ENCODE data around the gene PSMB5. TPM values are rescaled to one million over a fixed set of nuclear protein-coding genes. Genes with fewer than 3 reads are reported as not detected.

Gene PSMB5
- total RNA-seq, 4 donors from 2014 or later: 304 to 543 (median 486) TPM

DNA sequence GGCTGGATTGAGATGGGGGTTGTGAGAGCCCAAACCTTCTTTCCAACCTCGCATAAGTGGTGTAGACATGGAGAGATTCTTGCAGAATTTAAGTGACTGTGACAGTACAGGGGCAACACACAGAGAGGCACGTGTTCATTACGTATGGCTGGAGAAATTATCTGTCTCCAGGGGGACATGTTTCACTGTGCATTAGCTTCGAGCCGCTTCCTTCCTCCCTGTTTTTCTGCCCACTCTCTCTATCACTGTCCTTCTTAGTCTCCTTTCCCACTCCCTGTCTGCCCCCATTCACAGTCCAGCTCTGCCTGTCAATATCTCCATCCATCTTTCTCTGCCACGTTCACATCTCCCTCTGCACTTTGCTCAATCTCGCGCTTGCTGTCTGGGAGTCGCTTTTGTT is 13.3 kb downstream of the PSMB5 start:
- Histone ChIP-seq H3K27ac (no peak overlapping the region), H3K4me1 (peaks cover 0 to 3% of the 10 kb centered on the region in 2 donors), H3K4me3 (no peak overlapping the region), H3K36me3 (peaks cover 0 to 25% of the 10 kb centered on the region in 2 donors), H3K27me3 (no peaks in the 10 kb centered on the region), H3K9me3 (no peaks in the 10 kb centered on the region)
- ATAC-seq (no peak), DNase-seq (no peak)
- in situ Hi-C loops (cut with MboI; ENCODE audit: low sequenced_read_pairs in 4 of 4) (no loop called here), intact Hi-C loops (cut with DNase I; ENCODE audit: low total_unique reads) (no loop called here)
- TF ChIP-seq, protein P1, sequence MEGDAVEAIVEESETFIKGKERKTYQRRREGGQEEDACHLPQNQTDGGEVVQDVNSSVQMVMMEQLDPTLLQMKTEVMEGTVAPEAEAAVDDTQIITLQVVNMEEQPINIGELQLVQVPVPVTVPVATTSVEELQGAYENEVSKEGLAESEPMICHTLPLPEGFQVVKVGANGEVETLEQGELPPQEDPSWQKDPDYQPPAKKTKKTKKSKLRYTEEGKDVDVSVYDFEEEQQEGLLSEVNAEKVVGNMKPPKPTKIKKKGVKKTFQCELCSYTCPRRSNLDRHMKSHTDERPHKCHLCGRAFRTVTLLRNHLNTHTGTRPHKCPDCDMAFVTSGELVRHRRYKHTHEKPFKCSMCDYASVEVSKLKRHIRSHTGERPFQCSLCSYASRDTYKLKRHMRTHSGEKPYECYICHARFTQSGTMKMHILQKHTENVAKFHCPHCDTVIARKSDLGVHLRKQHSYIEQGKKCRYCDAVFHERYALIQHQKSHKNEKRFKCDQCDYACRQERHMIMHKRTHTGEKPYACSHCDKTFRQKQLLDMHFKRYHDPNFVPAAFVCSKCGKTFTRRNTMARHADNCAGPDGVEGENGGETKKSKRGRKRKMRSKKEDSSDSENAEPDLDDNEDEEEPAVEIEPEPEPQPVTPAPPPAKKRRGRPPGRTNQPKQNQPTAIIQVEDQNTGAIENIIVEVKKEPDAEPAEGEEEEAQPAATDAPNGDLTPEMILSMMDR (IDR thresholded peaks at IDR 0.05 in 4 of 5, conservative IDR thresholded peaks at IDR 0.05 in 1 of 5): no peak
- TF ChIP-seq POLR2A (IDR thresholded peaks at IDR 0.05): no peak

GRCh38 chr14:23020143-23021128 is 14.3 kb downstream of the PSMB5 start:
- Histone ChIP-seq H3K27me3 (no peaks in the 10 kb centered on the region), H3K9me3 (no peaks in the 10 kb centered on the region), H3K4me3 (no peak overlapping the region), H3K27ac (no peak overlapping the region), H3K4me1 (peaks cover 0 to 3% of the 10 kb centered on the region in 2 donors), H3K36me3 (peaks cover 0 to 15% of the 10 kb centered on the region in 2 donors)
- intact Hi-C loops (cut with DNase I; ENCODE audit: low total_unique reads): no loop called here
- ATAC-seq (peak in 1 of 2 donors; percentile 23), DNase-seq (no peak)
- TF ChIP-seq, protein P1 (IDR thresholded peaks at IDR 0.05 in 4 of 5, conservative IDR thresholded peaks at IDR 0.05 in 1 of 5): no peak
- no peak for TF ChIP-seq POLR2A (IDR thresholded peaks at IDR 0.05)
- in situ Hi-C loops (cut with MboI; ENCODE audit: low sequenced_read_pairs in 4 of 4): no loop called here

GRCh38 chr14:23018107-23018506 is 16.6 kb downstream of the PSMB5 start:
- no peak overlapping the region for H3K27ac ChIP-seq
- TF ChIP-seq, protein P1 (IDR thresholded peaks at IDR 0.05 in 4 of 5, conservative IDR thresholded peaks at IDR 0.05 in 1 of 5): no peak
- no peak for TF ChIP-seq POLR2A (IDR thresholded peaks at IDR 0.05)
- peaks cover 0 to 3% of the 10 kb centered on the region in 2 donors for H3K4me1 ChIP-seq
- H3K4me3 ChIP-seq: no peak overlapping the region
- no peaks in the 10 kb centered on the region for H3K27me3 ChIP-seq
- no peak for DNase-seq
- no peak for ATAC-seq
- no peaks in the 10 kb centered on the region for H3K36me3 ChIP-seq
- no peaks in the 10 kb centered on the region for H3K9me3 ChIP-seq
- in situ Hi-C loops (cut with MboI; ENCODE audit: low sequenced_read_pairs in 4 of 4): no loop called here
- intact Hi-C loops (cut with DNase I; ENCODE audit: low total_unique reads): no loop called here

DNA sequence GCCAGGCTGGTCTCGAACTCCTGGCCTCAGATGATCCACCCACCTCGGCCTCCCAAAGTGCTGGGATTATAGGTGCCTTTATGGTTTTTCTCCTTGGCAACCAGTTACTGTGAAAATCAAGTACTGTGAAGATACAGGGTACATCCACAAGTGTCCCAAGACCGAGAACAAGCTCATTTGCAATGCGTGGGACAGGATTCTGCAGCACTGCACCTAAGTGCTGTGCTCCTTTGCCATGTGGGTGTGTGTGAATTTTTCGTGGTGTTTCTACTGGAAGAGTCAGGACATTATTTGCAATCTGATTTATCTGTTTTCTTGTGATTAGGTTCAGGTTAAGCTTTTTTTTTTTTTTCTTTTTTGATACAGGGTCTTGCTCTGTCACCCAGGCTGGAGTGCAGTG is 17.6 kb downstream of the PSMB5 start:
- H3K4me1 ChIP-seq: peaks cover 0 to 3% of the 10 kb centered on the region in 2 donors
- no peaks in the 10 kb centered on the region for H3K9me3 ChIP-seq
- H3K27ac ChIP-seq: no peak overlapping the region
- no peak for ATAC-seq
- DNase-seq: no peak
- H3K4me3 ChIP-seq: no peak overlapping the region
- in situ Hi-C loops (cut with MboI; ENCODE audit: low sequenced_read_pairs in 4 of 4): no loop called here
- H3K36me3 ChIP-seq: no peaks in the 10 kb centered on the region
- intact Hi-C loops (cut with DNase I; ENCODE audit: low total_unique reads): no loop called here
- TF ChIP-seq, protein P1 (IDR thresholded peaks at IDR 0.05 in 4 of 5, conservative IDR thresholded peaks at IDR 0.05 in 1 of 5): no peak
- no peak for TF ChIP-seq POLR2A (IDR thresholded peaks at IDR 0.05)
- no peaks in the 10 kb centered on the region for H3K27me3 ChIP-seq

All from gastrocnemius medialis (tissue), 4 donors.